Loucy (cell line): ENCODE data around the gene SECTM1.

Source experiments
- H2AFZ ChIP-seq: fragments of 200-600 bp; sonication (generic); 2 replicates; pipeline ENCODE4 v1.6.0; 2016; ENCODE audit warnings: antibody characterized with exemption, mild to moderate bottlenecking, low read length, moderate library complexity
- H3F3A ChIP-seq: fragments of 200-600 bp; 2 replicates; pipeline ENCODE4 v1.6.0; 2016; ENCODE audit warnings: antibody characterized with exemption, low read depth, mild to moderate bottlenecking
- H3K27me3 ChIP-seq: fragments of 200-600 bp; sonication (generic); 2 replicates; pipeline ENCODE4 v1.6.1; 2014; ENCODE audit warnings: low read length, mild to moderate bottlenecking; ENCODE audit not compliant: insufficient read depth, poor library complexity, severe bottlenecking
- H3K36me3 ChIP-seq: fragments of 200-600 bp; sonication (generic); 2 replicates; pipeline ENCODE4 v1.6.1; 2016; ENCODE audit warnings: low read length; ENCODE audit not compliant: insufficient read depth
- H3K4me1 ChIP-seq: fragments of 200-600 bp; sonication (generic); 2 replicates; pipeline ENCODE4 v1.5.1; 2014; ENCODE audit warnings: low read length, mild to moderate bottlenecking; ENCODE audit not compliant: insufficient read depth, poor library complexity, severe bottlenecking
- H3K4me2 ChIP-seq: fragments of 200-600 bp; sonication (generic); 2 replicates; pipeline ENCODE4 v1.6.0; 2014; ENCODE audit warnings: antibody characterized with exemption, low read length, low read depth, mild to moderate bottlenecking; ENCODE audit not compliant: poor library complexity, severe bottlenecking
- H3K4me3 ChIP-seq: fragments of 200-600 bp; sonication (generic); 2 replicates; pipeline ENCODE4 v1.5.1; 2014; ENCODE audit warnings: low read length, mild to moderate bottlenecking, mixed read lengths; ENCODE audit not compliant: poor library complexity, severe bottlenecking
- H3K79me2 ChIP-seq: fragments of 200-600 bp; sonication (generic); 2 replicates; pipeline ENCODE4 v1.6.1; 2014; ENCODE audit warnings: low read length; ENCODE audit not compliant: insufficient read depth
- H3K9ac ChIP-seq: fragments of 200-600 bp; sonication (generic); 2 replicates; pipeline ENCODE4 v1.6.0; 2014; ENCODE audit warnings: mild to moderate bottlenecking, low read depth, low read length, moderate library complexity; ENCODE audit not compliant: poor library complexity, severe bottlenecking
- H3K9me2 ChIP-seq: fragments of 200-600 bp; sonication (generic); replicated peaks from 2 replicates; pipeline ENCODE4 v1.6.1; 2016; ENCODE audit warnings: low read depth, low read length, mixed read lengths
- H3K9me3 ChIP-seq: fragments of 200-600 bp; sonication (generic); 2 replicates; pipeline ENCODE4 v1.6.1; 2014; ENCODE audit warnings: mild to moderate bottlenecking, antibody characterized with exemption, low read length, low read depth; ENCODE audit not compliant: insufficient read depth
- H4K20me1 ChIP-seq: fragments of 200-600 bp; sonication (generic); 2 replicates; pipeline ENCODE4 v1.6.0; 2014; ENCODE audit warnings: antibody characterized with exemption, low read length, mild to moderate bottlenecking; ENCODE audit not compliant: insufficient read depth, poor library complexity, severe bottlenecking
- CTCF ChIP-seq: fragments of 200-600 bp; sonication (generic); conservative IDR thresholded peaks from 2 replicates; pipeline ENCODE4 v1.5.1; 2014; ENCODE audit warnings: mild to moderate bottlenecking, antibody characterized with exemption, low read length
- EZH2phosphoT487 ChIP-seq: fragments of 200-600 bp; IDR thresholded peaks from 2 replicates; pipeline ENCODE4 v1.6.1; 2018; ENCODE audit warnings: antibody characterized with exemption, mild to moderate bottlenecking, moderate library complexity, borderline replicate concordance

SECTM1 gene

GRCh38 chr17:82316651-82317393 lies 16.7 kb downstream of the SECTM1 start:
- TF ChIP-seq CTCF, result no peak
- no peak for TF ChIP-seq EZH2phosphoT487
- peak overlapping the region; percentile 95 for H3K4me2 ChIP-seq
- H3K4me1 ChIP-seq, result peaks cover 28% of the 10 kb centered on the region
- H3K4me3 ChIP-seq, result peak overlapping the region; percentile 80
- H3K9ac ChIP-seq, result peak overlapping the region; percentile 87
- no peaks in the 10 kb centered on the region for H4K20me1 ChIP-seq
- no peaks in the 10 kb centered on the region for H3K9me3 ChIP-seq
- H3F3A ChIP-seq, result 0 out of 2 replicates have a peak, but pooled peaks cover 5% of the 10 kb centered on the region
- no peaks in the 10 kb centered on the region for H3K27me3 ChIP-seq
- H3K79me2 ChIP-seq, result peaks cover 35% of the 10 kb centered on the region
- no peaks in the 10 kb centered on the region for H3K36me3 ChIP-seq
- no peaks in the 10 kb centered on the region for H3K9me2 ChIP-seq
- peak overlapping the region; percentile 11; the same call in 1 of the 2 replicates for H2AFZ ChIP-seq

GRCh38 chr17:82315703-82316358 lies 17.7 kb downstream of the SECTM1 start:
- Histone ChIP-seq H4K20me1 (no peaks in the 10 kb centered on the region), H3K9me3 (no peaks in the 10 kb centered on the region), H3K79me2 (peaks cover 35% of the 10 kb centered on the region), H3K4me2 (peak overlapping the region; percentile 95), H3K36me3 (no peaks in the 10 kb centered on the region), H2AFZ (peak overlapping the region; percentile 66; the same call in 1 of the 2 replicates), H3K9ac (peak overlapping the region; percentile 87), H3K27me3 (no peaks in the 10 kb centered on the region), H3K4me1 (peaks cover 20% of the 10 kb centered on the region), H3K4me3 (peak overlapping the region; percentile 80), H3K9me2 (no peaks in the 10 kb centered on the region), H3F3A (0 out of 2 replicates have a peak, but pooled peaks cover 5% of the 10 kb centered on the region)
- TF ChIP-seq EZH2phosphoT487 (no peak), CTCF (peak; percentile 34; the same call in 1 of the 2 replicates)

- Histone ChIP-seq H3K4me2 (peak overlapping the region; percentile 95), H2AFZ (no peak overlapping the region), H4K20me1 (no peaks in the 10 kb centered on the region), H3F3A (0 out of 2 replicates have a peak, but pooled peaks cover 5% of the 10 kb centered on the region), H3K79me2 (peaks cover 35% of the 10 kb centered on the region), H3K9me3 (no peaks in the 10 kb centered on the region), H3K36me3 (no peaks in the 10 kb centered on the region), H3K4me3 (peak overlapping the region; percentile 80), H3K9ac (peak overlapping the region; percentile 87), H3K4me1 (peaks cover 20% of the 10 kb centered on the region), H3K27me3 (no peaks in the 10 kb centered on the region), H3K9me2 (no peaks in the 10 kb centered on the region)
- TF ChIP-seq CTCF, result no peak
- no peak for TF ChIP-seq EZH2phosphoT487
Measured at GRCh38 chr17:82314727-82315605, 18.6 kb downstream of the SECTM1 start.
